Endothelial cell of hepatic sinusoid (primary cell): ENCODE measurements around the gene NEUROD2.

Experiments used
- in situ Hi-C: cut with HindIII; loops from 2 replicates; pipeline ENCODE4 v1.10.0; 2017; ENCODE audit warnings: low sequenced_read_pairs

NEUROD2 gene

DNA sequence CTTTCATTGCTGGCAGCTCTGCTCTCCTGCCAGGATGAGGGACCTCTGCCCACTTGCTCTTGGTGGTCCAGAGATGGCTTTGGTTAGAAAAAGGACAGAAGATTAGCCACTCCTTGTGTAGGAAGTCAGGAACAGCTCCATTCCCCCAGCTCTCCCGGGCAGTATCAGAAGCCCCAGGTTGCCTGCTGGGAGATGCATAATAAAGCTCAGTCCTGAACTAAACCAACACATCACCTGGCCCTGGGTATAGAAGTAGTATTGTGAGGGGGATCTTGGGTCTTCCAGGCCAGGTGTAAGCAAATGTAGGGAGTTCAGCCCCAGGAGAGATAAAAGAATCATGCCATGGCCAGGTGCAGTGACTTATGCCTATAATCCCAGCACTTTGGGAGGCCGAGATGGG is 52.4 kb downstream of the NEUROD2 start:
- in situ Hi-C loops = no loop called here
